Lower leg skin (tissue), 3 donors: ENCODE data around the gene GCLC.

Experiments
- CTCF ChIP-seq, 3 donors: fragments of 450-650 bp; IDR thresholded peaks; one replicate each; pipeline ENCODE4 v1.5.1; 2016; ENCODE audit warnings: antibody characterized with exemption in 3 of 3, mild to moderate bottlenecking in 3 of 3, moderate library complexity in 2 of 3
- POLR2A ChIP-seq, 2 donors: fragments of 450-650 bp; IDR thresholded peaks; one replicate each; pipeline ENCODE4 v1.6.1; 2016 to 2017; ENCODE audit warnings: antibody characterized with exemption in 2 of 2, mild to moderate bottlenecking in 1 of 2, moderate library complexity in 1 of 2

GRCh38 chr6:53524455-53524815, 20.5 kb downstream of the GCLC start:
- TF ChIP-seq CTCF (IDR thresholded peaks at IDR 0.05): no peak
- no peak for TF ChIP-seq POLR2A (IDR thresholded peaks at IDR 0.05)
